NCI-H2196 (cell line): Measurements from ENCODE around the gene PDE1A.

Experiments
- DNase-seq: peaks from one replicate; lab custom pipeline; 2025; ENCODE audit not compliant: unreplicated experiment; lab: John Stamatoyannopoulos, UW

PDE1A gene

DNA sequence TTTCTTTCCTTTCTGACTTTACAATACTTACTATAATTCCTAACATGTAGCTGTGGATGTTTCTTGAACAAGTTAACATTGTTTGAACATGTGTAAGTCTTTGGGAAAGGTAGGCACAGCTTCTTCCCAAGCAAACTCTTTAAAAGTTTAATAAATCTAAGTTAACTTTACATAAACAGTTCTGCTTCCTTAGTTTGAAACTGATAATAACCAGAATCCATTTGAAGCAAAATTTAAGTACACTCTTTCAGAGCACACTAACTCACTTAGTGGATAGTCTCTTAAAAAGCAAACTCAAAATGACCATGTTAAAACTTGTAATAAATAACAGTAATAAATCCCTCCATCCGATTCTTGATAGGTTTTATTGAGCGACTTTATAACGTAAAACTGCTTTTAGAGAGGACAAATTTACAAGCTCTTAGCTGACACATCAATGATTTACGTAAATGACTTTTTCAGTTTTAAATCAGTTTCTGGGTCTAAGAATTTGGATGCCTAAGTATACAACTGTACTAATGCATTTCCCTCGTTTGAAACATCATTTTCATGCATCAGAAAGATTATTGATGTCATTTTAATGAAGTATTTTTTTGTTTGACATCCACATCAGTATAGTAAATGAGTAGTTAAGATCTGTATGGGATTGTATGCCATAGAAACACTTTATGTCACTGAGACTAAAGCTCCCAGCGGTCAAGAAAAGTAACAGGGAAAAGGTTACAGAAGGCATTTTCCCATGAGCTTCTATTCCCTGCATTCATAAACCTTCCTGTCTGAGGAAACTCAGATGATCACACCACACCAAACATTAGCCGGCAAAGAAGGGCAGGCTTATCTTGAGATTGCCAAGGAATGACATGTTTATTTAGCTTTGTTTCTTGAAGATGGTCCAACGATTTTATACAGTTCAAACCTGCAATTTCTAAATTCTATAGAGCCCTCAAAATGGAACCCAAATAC, 67.5 kb downstream of the PDE1A start:
- no peak for DNase-seq

DNA sequence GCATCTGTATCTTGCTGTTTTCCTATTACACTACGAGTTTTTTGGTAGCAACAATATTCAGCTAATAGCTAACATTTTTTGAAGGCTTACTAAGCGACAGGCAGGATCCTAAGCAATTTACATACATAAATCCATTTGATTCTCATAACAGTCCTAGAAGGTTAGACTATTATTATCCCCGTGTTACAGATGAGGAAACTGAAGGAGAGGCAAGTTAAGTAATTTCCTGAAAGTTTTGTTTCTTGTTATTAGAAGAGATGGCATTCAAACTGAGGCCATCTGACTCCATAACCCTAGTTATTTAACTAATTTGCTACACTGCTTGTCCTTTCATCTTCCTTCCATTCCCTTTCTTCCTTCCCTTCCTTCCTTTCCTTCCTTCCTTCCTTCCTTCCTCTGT, 68.2 kb downstream of the PDE1A start:
- DNase-seq: no peak

DNA sequence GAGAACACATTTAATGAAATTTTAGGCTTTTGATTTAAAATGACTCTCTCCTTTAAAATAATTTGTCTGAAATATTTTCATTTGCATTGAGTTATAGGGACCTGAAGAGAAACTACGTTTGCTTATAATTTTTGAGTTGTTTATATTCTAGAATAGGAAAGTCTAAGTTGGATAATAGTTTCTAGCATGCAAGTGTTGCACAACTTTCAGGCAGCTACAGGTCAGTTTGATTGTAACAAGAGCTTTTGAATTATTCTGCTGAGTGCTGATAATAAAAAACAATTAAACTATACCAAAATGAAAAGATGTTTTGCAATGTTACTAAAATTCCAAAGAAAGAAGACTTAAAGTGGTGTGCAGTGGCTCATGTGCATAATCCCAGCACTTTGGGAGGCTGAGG, 71.0 kb downstream of the PDE1A start:
- DNase-seq: no peak

DNA sequence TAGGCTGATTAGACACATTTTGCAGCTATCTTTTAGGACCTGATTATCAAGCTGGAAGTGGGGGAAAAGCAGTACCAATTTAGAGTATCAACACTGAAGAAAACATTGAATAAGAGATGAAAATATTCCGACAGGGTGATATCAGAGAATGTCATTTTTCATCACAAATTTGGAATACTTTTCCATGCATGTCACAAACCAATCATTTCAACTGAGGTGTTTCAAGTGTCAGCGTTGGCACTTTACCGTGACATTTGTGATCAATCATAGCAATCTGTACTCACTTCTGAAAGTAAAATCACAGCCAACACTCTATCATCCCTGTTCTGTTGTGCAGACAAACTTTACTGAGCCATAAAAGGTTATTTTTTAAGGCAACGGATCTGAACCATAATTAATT, 75.4 kb downstream of the PDE1A start:
- DNase-seq: no peak

DNA sequence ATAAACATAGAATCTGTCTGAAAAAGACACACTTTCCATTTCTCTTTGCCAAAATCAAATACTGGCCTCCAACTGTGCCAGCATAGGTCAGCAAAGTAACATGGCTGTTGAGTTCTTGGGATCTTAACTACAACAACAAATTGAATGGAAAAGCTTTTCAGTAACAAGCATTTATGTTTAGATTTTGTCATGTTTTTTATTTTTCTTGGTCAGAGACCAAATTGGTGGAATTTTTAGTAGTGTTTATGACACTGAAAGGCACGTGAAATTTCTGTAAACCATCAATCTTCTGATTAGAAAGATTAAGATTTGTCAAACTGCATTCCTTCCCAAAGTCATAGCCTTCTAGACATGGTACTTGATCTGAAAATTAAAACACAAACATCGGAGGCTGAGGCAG, 77.6 kb downstream of the PDE1A start:
- no peak for DNase-seq

DNA sequence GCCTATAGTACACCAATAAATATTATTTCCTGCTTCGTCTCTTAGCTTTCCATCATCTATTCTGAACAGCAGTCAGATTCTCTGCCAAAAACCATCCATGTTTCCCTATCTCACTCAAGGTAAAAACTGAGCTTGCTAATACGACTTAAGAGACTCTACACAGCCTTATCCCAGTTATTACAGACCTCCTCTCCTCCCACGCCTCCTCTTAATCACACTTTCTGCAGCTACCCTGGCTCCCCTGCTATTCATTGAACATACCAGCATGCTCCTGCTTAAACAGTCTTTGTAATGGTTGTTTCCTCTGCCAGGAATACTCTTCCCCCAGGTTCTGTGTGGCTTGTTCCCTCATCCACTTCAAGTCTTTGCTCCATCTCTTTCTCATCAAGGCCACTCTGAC, 81.5 kb downstream of the PDE1A start:
- DNase-seq: no peak

DNA sequence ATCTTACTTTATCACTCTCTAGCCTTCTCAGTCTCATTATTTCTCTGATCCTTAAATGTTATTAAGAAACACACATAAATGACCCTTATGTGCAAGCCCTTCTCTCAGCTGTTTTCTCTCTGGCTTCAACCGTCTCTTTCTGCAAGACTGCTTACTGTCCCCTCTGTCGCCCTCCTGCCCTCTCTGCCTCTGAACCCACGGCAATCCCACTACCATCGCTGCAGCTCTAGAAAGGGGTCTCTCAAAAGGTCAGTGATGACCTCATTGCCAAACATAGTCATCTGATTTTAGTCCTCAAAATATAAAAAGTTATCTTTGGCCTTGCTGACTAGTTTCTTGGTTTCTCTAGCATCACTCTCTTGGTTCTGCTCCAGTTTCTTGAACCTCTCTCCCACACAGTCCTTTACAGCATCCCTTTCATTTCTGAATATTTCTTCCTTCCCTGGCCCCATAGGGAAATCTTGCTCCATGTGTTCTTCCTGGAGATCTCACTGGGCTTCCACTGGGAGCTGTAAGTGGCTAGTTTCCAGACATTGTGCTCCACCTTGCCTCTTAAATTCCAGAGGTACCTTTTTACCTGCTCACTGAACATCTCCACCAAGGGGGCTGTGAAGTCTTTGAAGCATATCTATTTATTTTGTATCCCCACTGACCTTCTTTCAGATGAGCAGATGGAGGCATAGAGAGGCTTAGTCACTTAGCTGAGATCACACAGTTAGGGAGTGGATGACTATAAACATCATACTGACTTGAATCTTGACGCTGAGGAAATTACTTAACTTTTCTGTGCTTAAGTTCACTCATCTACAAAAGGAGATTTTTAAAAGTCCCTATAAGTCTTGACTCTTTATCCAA, 96.2 kb downstream of the PDE1A start:
- no peak for DNase-seq

DNA sequence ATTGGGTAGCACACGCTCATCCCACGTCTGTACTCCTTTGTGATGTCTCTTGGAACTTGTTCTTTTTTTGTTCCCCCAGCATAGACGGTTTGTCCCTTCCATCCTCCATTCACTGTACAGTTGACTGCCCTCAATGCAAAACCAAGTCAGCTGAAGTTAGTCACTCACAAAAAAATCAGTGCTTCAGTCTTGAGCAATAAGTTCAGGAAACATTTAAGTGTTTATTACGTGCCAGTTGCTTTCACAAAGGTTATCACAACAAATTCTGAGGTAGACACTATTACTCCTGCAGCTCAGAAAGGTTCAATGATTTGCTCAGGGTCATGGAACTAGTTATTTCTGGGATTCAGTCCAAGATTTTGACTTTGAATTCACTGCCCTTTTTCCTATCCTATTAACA, 102.2 kb downstream of the PDE1A start:
- DNase-seq: no peak

DNA sequence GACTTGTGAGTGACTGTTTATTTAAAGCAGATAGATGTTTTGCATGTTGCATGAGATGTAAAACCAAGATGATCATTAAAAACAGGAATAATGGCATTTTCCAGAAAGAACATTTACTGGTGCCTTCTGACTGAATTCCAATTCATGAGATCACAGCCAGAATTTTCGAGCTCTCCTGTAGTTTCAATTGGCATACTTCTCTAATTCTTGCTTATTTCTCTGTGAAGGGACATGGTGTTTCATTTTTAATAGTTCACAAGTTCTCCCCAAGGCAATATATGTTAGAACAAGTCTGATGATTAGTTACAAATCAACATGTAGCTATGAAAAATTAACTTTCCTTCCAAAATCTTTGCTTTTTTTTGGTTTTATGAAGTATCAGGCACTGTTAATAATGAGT, 105.7 kb downstream of the PDE1A start:
- no peak for DNase-seq

DNA sequence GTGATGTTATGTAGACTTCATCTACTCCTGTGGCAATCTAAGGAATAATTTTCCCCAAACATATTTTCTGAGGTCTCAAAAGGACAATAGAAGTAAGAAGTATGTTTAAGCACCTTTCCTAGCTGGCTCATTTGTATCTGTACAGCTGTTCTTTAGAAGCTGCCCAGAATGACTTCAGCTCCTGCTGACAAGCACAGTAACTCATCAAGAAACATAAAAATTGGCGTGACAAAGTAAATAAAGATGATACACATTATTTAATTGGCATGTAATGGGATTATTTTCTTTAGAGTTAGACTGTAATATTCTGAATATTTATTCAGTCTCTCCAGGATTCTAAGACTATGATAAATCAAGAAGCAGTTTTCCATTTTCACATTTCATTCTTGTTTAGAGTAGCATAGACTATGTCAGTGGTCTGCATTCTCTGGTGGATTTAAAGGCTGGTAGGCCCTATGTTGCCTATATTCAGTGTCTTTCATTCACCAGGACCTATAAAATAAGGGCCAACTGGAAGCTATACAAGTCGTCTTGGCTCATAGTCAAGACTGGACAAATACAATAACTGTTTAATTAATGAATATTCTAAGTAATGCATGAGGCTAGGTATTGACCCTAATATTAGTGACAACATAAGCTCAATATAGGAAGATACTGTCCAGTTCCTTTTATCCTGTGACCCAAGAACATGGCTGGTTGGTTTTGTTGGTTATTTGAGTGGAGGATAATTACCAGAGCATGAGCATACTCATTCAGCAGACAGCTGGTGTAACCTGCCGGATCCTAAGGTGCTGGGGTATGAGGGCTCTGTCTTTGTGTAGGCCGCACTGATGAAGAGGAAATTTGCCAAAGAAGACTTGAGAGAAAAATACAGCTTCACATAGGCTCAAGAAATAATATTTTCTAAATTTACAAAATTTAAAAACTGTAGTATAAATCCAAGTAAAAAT, 107.0 kb downstream of the PDE1A start:
- no peak for DNase-seq

DNA sequence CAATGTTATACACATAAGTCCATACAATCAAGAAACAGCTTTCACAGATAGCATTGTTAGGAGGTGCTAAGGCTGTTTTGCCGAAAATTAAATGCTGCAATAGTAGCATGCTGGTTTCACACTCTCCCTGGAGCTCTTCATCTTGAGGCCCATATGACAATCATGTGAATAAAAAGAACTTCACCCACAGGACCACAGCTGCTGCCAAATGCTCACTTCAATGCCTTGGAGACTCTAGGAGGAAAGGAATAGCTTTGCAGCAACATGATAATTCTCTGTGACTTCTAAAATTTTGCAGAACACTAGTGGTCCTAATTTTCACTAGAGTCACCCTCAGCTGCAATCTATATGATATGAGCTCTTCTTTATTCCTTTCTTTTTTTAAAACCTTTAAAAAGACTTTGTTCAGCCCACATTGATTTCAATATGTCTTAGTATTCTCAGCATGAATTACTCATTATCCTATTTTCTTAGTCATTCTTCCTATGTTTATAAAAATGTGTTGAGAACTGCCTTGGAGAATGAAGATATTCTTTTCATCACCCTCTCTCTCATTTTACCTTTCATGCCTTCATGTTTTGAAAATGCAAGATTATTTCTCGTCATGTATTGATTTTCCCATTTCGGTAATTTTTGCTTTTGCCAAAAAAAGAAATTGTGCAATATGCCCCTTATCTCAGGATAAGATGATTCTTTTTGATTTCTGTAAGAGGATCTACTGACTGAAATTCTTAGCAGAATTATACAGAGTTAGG, 108.2 kb downstream of the PDE1A start:
- no peak for DNase-seq

DNA sequence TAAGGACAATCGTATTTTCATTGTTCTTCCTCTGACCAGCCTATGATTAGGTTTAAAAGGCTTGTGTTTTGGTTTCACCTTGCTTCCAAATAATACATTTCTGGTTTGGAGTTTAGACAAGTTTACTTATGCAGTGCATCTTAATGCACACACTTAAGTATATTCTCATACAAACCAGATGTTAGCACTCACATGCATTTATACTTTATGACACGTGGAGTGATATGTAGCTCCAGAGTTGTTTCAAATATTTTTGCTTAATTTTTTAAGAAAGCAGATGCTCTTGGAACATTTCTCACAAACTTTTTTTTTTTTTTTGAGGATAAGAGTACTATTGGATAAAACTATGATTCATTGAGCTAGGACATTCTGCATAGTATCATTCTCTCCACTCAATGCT, 109.9 kb downstream of the PDE1A start:
- DNase-seq: no peak

DNA sequence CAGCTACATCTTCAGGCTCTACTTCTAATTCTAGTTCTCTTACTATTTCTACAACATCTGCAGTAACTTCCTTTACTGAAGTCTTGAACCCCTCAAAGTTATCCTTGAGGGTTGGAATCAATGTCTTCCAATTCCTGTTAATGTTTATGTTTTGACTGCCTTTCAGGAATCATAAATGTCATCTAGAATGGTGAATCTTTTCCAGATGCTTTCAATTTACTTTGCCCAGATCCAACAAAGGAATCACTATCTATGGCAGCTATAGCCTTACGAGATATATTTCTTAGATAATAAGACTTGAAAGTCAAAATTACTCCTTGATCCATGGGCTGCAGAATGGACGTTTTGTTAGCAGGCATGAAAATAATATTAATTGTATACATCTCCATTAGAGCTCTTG, 123.9 kb downstream of the PDE1A start:
- DNase-seq: no peak

DNA sequence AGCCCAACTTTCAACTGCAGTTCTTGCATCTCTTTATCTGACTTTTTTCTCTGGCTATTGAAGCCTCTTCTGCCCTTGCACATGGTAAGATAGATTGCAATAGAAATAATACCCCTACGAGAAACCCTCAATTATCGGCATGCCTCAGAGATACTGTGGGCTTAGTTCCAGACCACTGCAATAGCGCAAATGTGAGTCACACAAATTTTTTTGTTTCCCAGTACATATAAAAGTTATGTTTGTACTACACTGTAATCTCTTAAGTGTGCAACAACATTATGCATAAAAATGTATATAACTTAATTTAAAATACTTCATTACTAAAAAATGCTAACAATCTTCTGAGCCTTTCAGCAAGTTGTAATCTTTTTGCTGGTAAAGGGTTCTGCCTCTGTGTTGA, 124.7 kb downstream of the PDE1A start:
- no peak for DNase-seq

DNA sequence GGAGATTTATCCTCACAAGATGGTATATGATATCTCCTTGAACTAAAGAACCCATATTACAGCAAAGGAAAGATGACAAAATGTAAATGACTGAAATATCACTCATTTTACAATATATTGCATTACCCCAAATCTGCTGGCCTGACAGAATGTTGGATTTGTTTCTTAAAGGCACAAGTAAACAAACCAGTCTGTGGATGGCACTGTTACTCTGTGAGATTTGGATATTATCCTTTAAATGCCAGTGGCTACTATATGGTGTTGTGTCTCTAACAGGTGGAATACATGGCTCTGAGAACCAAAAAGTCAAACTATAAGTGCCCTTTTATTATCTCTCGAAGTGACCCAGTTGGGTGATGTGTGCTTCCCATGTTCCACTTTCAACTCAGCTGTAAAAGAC, 125.7 kb downstream of the PDE1A start:
- no peak for DNase-seq

DNA sequence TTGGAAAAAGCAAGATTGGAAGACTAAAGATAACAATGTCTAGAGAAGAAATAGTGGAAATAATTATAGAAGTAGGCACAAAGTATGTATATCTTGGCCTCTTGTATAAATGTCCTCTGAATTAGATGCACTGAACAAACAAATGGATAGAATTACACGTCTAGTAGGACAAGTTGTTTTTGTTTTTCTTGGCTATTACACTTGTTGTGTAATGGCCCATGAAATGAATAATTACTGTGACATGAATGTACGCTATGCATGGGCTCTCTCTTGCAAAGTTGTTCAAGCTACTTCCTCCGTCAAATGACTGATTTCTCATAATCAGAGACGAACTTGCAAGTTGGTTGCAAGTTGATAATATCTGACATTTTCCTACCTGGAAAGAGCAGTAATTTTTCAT, 126.2 kb downstream of the PDE1A start:
- DNase-seq: no peak

DNA sequence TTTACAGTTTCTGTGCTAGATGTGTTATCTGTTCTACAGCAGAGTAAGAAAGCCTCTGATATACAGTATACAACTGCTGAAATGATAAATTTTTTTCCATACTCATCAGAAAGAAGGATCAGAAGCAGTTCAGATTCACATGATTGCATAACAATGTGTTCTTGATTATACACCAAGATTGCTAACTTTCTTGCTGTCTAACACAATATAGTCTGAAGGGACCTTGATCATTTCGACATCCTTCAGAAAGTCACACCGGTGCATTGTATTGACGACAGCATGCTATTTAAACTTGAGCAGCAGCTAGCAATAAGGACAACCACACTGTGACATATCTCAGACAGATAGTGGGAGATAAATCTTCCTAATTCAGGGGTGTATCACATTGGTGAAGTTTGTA, 127.2 kb downstream of the PDE1A start:
- DNase-seq: no peak

DNA sequence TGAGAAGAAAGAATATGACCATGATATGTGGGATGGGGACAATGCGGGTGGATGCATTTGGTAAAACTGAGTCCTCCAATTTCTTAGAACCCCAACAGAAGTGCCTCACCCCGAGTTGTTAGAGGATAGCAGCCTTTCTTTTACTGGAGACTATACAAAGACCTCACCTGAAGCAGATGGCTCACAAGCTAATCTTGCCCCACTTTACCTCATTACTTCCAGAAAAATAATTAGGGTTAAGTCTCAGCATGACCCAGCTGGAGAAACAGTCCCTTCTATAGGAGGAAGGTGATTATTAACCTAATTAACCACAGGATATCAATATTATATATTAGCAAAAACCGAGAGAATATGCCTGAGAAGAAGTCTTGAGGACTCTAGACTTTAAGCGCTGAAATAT, 128.4 kb downstream of the PDE1A start:
- DNase-seq: no peak

DNA sequence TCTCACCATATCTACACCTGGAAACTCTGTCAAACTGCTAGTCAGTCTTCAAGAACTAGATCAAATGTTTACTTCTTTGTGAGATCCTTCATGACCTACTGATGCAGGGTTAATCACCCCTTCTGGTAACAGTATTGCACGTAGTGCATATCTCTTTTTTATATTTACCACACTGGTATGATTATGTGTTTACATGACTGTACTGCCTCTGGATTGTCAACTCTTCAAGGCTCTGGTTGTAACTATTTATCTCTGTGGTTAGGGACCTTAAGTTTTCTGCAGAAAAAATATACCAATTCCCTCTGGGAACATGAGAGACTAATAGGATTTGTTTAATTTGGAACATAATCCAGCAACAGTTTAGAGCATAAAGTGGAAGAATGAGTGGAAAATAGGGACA, 135.5 kb downstream of the PDE1A start:
- no peak for DNase-seq

DNA sequence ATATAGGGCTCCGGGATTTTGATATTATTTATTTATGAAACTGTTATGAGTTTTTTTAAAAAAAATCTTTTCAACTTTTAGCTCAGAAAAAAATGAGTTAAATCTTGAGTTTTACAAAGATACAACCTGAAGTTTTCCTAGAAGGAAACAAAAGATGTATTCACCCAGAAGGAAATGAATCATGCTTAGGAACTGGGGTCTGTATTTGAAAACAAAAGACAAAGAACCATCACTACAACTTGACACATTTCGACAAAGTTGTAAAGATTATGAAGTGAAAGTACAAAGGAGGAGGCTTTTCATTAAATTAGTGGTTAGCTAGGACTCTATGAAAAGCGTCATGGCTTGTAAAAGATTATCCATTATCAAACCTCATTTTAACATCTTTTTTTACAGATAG, 143.3 kb downstream of the PDE1A start:
- no peak for DNase-seq
